Progenitor cell of endocrine pancreas (in vitro differentiated cells): Measurements from ENCODE around the gene NFKBIE. TPM values are rescaled to one million over a fixed set of nuclear protein-coding genes. Genes with fewer than 3 reads are reported as not detected.

Experiments
- DNase-seq: peaks from one replicate; pipeline ENCODE4 v3.0.0; 2021; ENCODE audit warnings: low spot score; ENCODE audit not compliant: unreplicated experiment
- H3K27ac Mint-ChIP-seq: 2 replicates; pipeline ENCODE4 v1.8.0; 2021; ENCODE audit warnings: mild to moderate bottlenecking, moderate library complexity, mixed read lengths
- H3K27me3 Mint-ChIP-seq: 2 replicates; pipeline ENCODE4 v1.8.0; 2021; ENCODE audit warnings: mixed read lengths
- H3K36me3 Mint-ChIP-seq: 2 replicates; pipeline ENCODE4 v1.8.0; 2022; ENCODE audit warnings: mixed read lengths; ENCODE audit not compliant: insufficient read depth
- H3K4me1 Mint-ChIP-seq: 2 replicates; pipeline ENCODE4 v1.8.0; 2021; ENCODE audit warnings: low read depth, mixed read lengths
- H3K4me3 Mint-ChIP-seq: 2 replicates; pipeline ENCODE4 v1.8.0; 2021; ENCODE audit warnings: low read depth, mild to moderate bottlenecking, moderate library complexity, mixed read lengths
- H3K9me3 Mint-ChIP-seq: 2 replicates; pipeline ENCODE4 v1.8.0; 2021; ENCODE audit warnings: low read depth, mixed read lengths
- CTCF ChIP-seq: fragments of 200-600 bp; sonication (generic); IDR thresholded peaks from one replicate; pipeline ENCODE4 v1.5.0; 2021; ENCODE audit warnings: antibody characterized with exemption, mild to moderate bottlenecking; ENCODE audit not compliant: unreplicated experiment
- total RNA-seq: library from RNA; stranded (reverse); gene quantifications from 2 replicates; pipeline ENCODE4 v1.2.1, GENCODE V29; 2021

Gene NFKBIE
- total RNA-seq, 1 donor from 2014 or later = 7.1 TPM

- H3K27ac Mint-ChIP-seq = peak overlapping the region; percentile 68
- H3K4me3 Mint-ChIP-seq = peak overlapping the region; percentile 77
- TF ChIP-seq CTCF = no peak
- H3K9me3 Mint-ChIP-seq = no peaks in the 10 kb centered on the region
- DNase-seq = no peak
- H3K27me3 Mint-ChIP-seq = no peaks in the 10 kb centered on the region
- peaks cover 28% of the 10 kb centered on the region for H3K4me1 Mint-ChIP-seq
- H3K36me3 Mint-ChIP-seq = peaks cover 16% of the 10 kb centered on the region
Measured at GRCh38 chr6:44258325-44258863, 7.0 kb downstream of the NFKBIE start.

GRCh38 chr6:44257753-44258324 lies 7.5 kb downstream of the NFKBIE start:
- peaks cover 28% of the 10 kb centered on the region for H3K4me1 Mint-ChIP-seq
- peaks cover 20% of the 10 kb centered on the region for H3K36me3 Mint-ChIP-seq
- DNase-seq = no peak
- no peak for TF ChIP-seq CTCF
- H3K4me3 Mint-ChIP-seq = peak overlapping the region; percentile 77
- peak overlapping the region; percentile 92 for H3K27ac Mint-ChIP-seq
- no peaks in the 10 kb centered on the region for H3K27me3 Mint-ChIP-seq
- H3K9me3 Mint-ChIP-seq = no peaks in the 10 kb centered on the region

- H3K27me3 Mint-ChIP-seq = no peaks in the 10 kb centered on the region
- DNase-seq = peak; percentile 65
- peaks cover 24% of the 10 kb centered on the region for H3K36me3 Mint-ChIP-seq
Measured at GRCh38 chr6:44257025-44257752, 8.2 kb downstream of the NFKBIE start, which contains the start of gene SLC35B2. Gene SLC35B2 (minus strand): TSS chr6:44257528. CDS start chr6:44257410, 118 bp downstream.

GRCh38 chr6:44256775-44257024 lies 8.7 kb downstream of the NFKBIE start:
- Mint-ChIP-seq H3K36me3 (peaks cover 29% of the 10 kb centered on the region), H3K4me3 (peak overlapping the region; percentile 91), H3K27me3 (no peaks in the 10 kb centered on the region), H3K27ac (peak overlapping the region; percentile 74), H3K9me3 (no peaks in the 10 kb centered on the region), H3K4me1 (peaks cover 28% of the 10 kb centered on the region)
- DNase-seq = no peak
- TF ChIP-seq CTCF = no peak

More at GRCh38 chr6:44257025-44257752, 8.2 kb downstream of the NFKBIE start, which contains the start of gene SLC35B2:
- peak; percentile 82 for TF ChIP-seq CTCF
- no peaks in the 10 kb centered on the region for H3K9me3 Mint-ChIP-seq
- H3K4me1 Mint-ChIP-seq = peaks cover 28% of the 10 kb centered on the region
- peak within 1 kb of the TSS; percentile 92 for H3K27ac Mint-ChIP-seq
- peak within 1 kb of the TSS; percentile 91 for H3K4me3 Mint-ChIP-seq

- no peak for DNase-seq
- Mint-ChIP-seq H3K27me3 (no peaks in the 10 kb centered on the region), H3K4me1 (peaks cover 28% of the 10 kb centered on the region), H3K4me3 (peak overlapping the region; percentile 91), H3K9me3 (no peaks in the 10 kb centered on the region), H3K27ac (peak overlapping the region; percentile 74), H3K36me3 (peaks cover 32% of the 10 kb centered on the region)
- no peak for TF ChIP-seq CTCF
Measured at GRCh38 chr6:44255871-44256774, 9.2 kb downstream of the NFKBIE start.
